ENCODE measurements around the gene MLXIP.

DNA sequence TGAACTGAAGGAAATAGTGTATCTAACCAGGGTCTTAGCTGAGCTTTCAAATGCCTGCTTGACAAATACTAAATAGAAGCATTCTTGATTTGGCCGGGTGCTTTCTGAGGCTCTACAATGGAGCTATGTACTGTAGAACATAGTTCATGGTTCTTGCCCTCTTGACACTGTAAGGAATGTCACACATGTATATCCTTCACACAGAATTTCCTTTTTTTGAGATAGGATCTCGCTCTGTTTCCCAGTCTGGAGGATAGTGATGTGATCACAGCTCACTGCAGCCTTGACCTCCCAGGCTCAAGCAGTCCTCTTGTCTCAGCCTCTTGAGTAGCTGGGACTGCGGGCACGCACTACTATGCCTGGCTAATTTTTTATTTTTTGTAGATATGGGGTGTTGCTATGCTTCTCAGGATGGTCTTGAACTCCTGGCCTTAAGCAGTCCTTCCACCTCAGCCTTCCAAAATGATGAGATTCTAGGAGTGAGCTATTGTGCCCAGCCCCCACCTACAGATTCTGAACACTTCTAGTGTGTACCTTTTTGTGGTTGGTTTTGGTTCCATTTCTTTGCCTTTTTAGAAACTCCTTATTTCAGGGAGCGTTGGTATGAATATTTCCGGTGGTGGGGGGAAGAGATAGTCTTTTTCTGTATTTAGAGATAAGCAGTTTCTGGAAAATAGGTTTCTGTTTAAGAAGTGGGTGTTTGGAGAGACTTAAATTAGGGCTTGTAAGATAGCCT lies 4.2 kb downstream of the MLXIP start:
- TF ChIP-seq POLR2A (IDR thresholded peaks at IDR 0.05) (no peak), POLR2AphosphoS5 (IDR thresholded peaks at IDR 0.05) (no peak), EP300 (IDR thresholded peaks at IDR 0.05; ENCODE audit: low read depth) (no peak)
- TF ChIP-seq, protein P1, sequence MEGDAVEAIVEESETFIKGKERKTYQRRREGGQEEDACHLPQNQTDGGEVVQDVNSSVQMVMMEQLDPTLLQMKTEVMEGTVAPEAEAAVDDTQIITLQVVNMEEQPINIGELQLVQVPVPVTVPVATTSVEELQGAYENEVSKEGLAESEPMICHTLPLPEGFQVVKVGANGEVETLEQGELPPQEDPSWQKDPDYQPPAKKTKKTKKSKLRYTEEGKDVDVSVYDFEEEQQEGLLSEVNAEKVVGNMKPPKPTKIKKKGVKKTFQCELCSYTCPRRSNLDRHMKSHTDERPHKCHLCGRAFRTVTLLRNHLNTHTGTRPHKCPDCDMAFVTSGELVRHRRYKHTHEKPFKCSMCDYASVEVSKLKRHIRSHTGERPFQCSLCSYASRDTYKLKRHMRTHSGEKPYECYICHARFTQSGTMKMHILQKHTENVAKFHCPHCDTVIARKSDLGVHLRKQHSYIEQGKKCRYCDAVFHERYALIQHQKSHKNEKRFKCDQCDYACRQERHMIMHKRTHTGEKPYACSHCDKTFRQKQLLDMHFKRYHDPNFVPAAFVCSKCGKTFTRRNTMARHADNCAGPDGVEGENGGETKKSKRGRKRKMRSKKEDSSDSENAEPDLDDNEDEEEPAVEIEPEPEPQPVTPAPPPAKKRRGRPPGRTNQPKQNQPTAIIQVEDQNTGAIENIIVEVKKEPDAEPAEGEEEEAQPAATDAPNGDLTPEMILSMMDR (IDR thresholded peaks at IDR 0.05) = no peak

Measured in transverse colon (tissue), 4 donors.